Kidney (tissue), 14 donors: ENCODE results near the gene ESRRB. TPM values are rescaled to one million over a fixed set of nuclear protein-coding genes. Genes with fewer than 3 reads are reported as not detected.
A peak's percentile ranks its signal among the peaks of the same experiment; 100 is the strongest.

Experiments
- DNase-seq, 5 donors: peaks; one replicate each; pipeline ENCODE4 v3.0.0-alpha.2; 2013 to 2020
- FAIRE-seq: peaks from 2 replicates; lab custom pipeline; 2012; peaks lifted over from hg19 to GRCh38; lab: Jason Lieb, UNC
- H3K27ac ChIP-seq, 2 donors: one replicate each; pipeline ENCODE4 v1.7.0; 2013; ENCODE audit warnings: low read depth in 2 of 2, low read length in 2 of 2, inconsistent platforms in 1 of 2
- H3K27me3 ChIP-seq: one replicate; pipeline ENCODE4 v1.7.1; 2013; ENCODE audit warnings: low read length, inconsistent platforms; ENCODE audit not compliant: control insufficient read depth, insufficient read depth
- H3K36me3 ChIP-seq, 3 donors: one replicate each; pipeline versions ENCODE4 v1.7.0 to v1.7.1; 2013; ENCODE audit warnings: low read length in 3 of 3, control low read depth in 1 of 3, inconsistent platforms in 1 of 3; ENCODE audit not compliant: insufficient read depth in 3 of 3, control insufficient read depth in 2 of 3
- H3K4me1 ChIP-seq, 3 donors: one replicate each; pipeline versions ENCODE4 v1.7.0 to v1.7.1; 2013; ENCODE audit warnings: low read length in 3 of 3, inconsistent platforms in 1 of 3, low read depth in 1 of 3; ENCODE audit not compliant: control insufficient read depth in 2 of 3, insufficient read depth in 2 of 3
- H3K4me3 ChIP-seq, 3 donors: one replicate each; pipeline versions ENCODE4 v1.7.0 to v1.8.1; 2013; ENCODE audit warnings: low read length in 3 of 3, control low read depth in 1 of 3, inconsistent platforms in 1 of 3
- H3K9ac ChIP-seq, 3 donors: one replicate each; pipeline versions ENCODE4 v1.7.0 to v1.7.1; 2013; ENCODE audit warnings: low read length in 3 of 3, control low read depth in 1 of 3, inconsistent platforms in 1 of 3
- H3K9me3 ChIP-seq, 3 donors: one replicate each; pipeline versions ENCODE4 v1.7.0 to v1.7.1; 2013; ENCODE audit warnings: low read length in 3 of 3, control low read depth in 1 of 3, inconsistent platforms in 1 of 3; ENCODE audit not compliant: control insufficient read depth in 2 of 3, insufficient read depth in 1 of 3
- CTCF ChIP-seq: IDR thresholded peaks from 3 replicates; pipeline ENCODE4 v1.5.1; 2012; ENCODE audit warnings: mild to moderate bottlenecking, moderate library complexity, borderline replicate concordance; ENCODE audit not compliant: insufficient read depth; ENCODE audit errors: extremely low read depth
- intact Hi-C: fragments of 100-400 bp; cut with DNase I; formaldehyde crosslinking; loops from one replicate; pipeline ENCODE4 v1.11.1; 2022
- polyA plus RNA-seq: library from polyadenylated mRNA; stranded (reverse); fragments of 350-450 nt; fragmentation: Illumina TruSeq; extraction: RNeasy Lipid Tissue Mini Kit (QIAGEN cat#74804); gene quantifications from one replicate; pipeline ENCODE4 v1.2.3, GENCODE V29; 2014; ENCODE audit warnings: low read depth, low replicate concordance; ENCODE audit not compliant: insufficient read depth
- total RNA-seq: library from RNA; stranded (reverse); fragmentation: NEBNext Ultra II Directional; extraction: Animal tissue kit (Norgen Biotek cat#: 25700); gene quantifications from one replicate; pipeline ENCODE4 v1.2.1, GENCODE V29; 2021
- donor health status: control.
- donor health status: control.
- donor health status: control.
- donor health status: control.
- donor health status: control.
- donor health status: DM: yes; HTN: yes; CAD: no.
- donor health status: Normal renal cell carcinoma (clear cell type).

Gene ESRRB
- total and polyA plus RNA-seq, 2 donors from 2014 or later, result 3.9 to 19.1 TPM

- Histone ChIP-seq H3K9me3 (no peaks in the 10 kb centered on the region), H3K27me3 (no peaks in the 10 kb centered on the region), H3K27ac (no peak overlapping the region), H3K4me3 (no peak overlapping the region), H3K4me1 (no peaks in the 10 kb centered on the region), H3K9ac (no peak overlapping the region), H3K36me3 (no peaks in the 10 kb centered on the region)
- TF ChIP-seq CTCF, result no peak
- FAIRE-seq (no peak), DNase-seq (no peak)
- intact Hi-C loops, result no loop called here
These were observed 74.5 kb downstream of the ESRRB start for GRCh38 chr14:76450476-76450875.

GRCh38 chr14:76456200-76456599, 80.3 kb downstream of the ESRRB start:
- H3K4me1 ChIP-seq, result no peaks in the 10 kb centered on the region
- no peaks in the 10 kb centered on the region for H3K9me3 ChIP-seq
- no peak overlapping the region for H3K27ac ChIP-seq
- no peak overlapping the region for H3K4me3 ChIP-seq
- H3K27me3 ChIP-seq, result no peaks in the 10 kb centered on the region
- FAIRE-seq (no peak), DNase-seq (peak in 2 of 5 donors; percentile 55 to 66)
- H3K36me3 ChIP-seq, result no peaks in the 10 kb centered on the region
- intact Hi-C loops, result no loop called here
- TF ChIP-seq CTCF, result peak; percentile 40
- H3K9ac ChIP-seq, result no peak overlapping the region

- no peaks in the 10 kb centered on the region for H3K9me3 ChIP-seq
- no peak for TF ChIP-seq CTCF
- no peak overlapping the region for H3K4me3 ChIP-seq
- no peaks in the 10 kb centered on the region for H3K4me1 ChIP-seq
- DNase-seq (no peak), FAIRE-seq (no peak)
- H3K36me3 ChIP-seq, result no peaks in the 10 kb centered on the region
- H3K27me3 ChIP-seq, result no peaks in the 10 kb centered on the region
- intact Hi-C loops, result no loop called here
- H3K9ac ChIP-seq, result no peak overlapping the region
- no peak overlapping the region for H3K27ac ChIP-seq
These were observed 81.1 kb downstream of the ESRRB start for GRCh38 chr14:76456891-76457586.
